ENCODE measurements around the gene CACNA2D1.

- TF ChIP-seq POLR2AphosphoS5 (IDR thresholded peaks at IDR 0.05): no peak
- TF ChIP-seq, protein P1, sequence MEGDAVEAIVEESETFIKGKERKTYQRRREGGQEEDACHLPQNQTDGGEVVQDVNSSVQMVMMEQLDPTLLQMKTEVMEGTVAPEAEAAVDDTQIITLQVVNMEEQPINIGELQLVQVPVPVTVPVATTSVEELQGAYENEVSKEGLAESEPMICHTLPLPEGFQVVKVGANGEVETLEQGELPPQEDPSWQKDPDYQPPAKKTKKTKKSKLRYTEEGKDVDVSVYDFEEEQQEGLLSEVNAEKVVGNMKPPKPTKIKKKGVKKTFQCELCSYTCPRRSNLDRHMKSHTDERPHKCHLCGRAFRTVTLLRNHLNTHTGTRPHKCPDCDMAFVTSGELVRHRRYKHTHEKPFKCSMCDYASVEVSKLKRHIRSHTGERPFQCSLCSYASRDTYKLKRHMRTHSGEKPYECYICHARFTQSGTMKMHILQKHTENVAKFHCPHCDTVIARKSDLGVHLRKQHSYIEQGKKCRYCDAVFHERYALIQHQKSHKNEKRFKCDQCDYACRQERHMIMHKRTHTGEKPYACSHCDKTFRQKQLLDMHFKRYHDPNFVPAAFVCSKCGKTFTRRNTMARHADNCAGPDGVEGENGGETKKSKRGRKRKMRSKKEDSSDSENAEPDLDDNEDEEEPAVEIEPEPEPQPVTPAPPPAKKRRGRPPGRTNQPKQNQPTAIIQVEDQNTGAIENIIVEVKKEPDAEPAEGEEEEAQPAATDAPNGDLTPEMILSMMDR (IDR thresholded peaks at IDR 0.05): no peak
- TF ChIP-seq POLR2A (IDR thresholded peaks at IDR 0.05; ENCODE audit: low read depth): no peak
- TF ChIP-seq EP300 (IDR thresholded peaks at IDR 0.05): no peak
Observed at GRCh38 chr7:82146491-82146890, 297.1 kb downstream of the CACNA2D1 start.
